Cerebellar nuclear complex (tissue), 1 donor: Measurements from ENCODE around the gene FAM156A.
"Not testable (repeated sequence)": the region's sequence is repeated elsewhere in the genome, so short reads cannot be mapped to it uniquely, and the experiment has no call there.

Experiments used
- DNase-seq, 2 experiments: peaks; one replicate each; lab custom pipeline; 2025; lab: John Stamatoyannopoulos, UW

The FAM156A gene

GRCh38 chrX:52966993-52967738 lies 8.8 kb upstream of the FAM156A start:
- DNase-seq = not testable (repeated sequence)

GRCh38 chrX:52958961-52959360 lies 643 bp upstream of the FAM156A start:
- DNase-seq = not testable (repeated sequence)

- DNase-seq = not testable (repeated sequence)
Observed at GRCh38 chrX:52949884-52950283, 8.4 kb downstream of the FAM156A start.

GRCh38 chrX:52949325-52949724 lies 9.0 kb downstream of the FAM156A start:
- not testable (repeated sequence) for DNase-seq

GRCh38 chrX:52948265-52948664 lies 10.1 kb downstream of the FAM156A start:
- not testable (repeated sequence) for DNase-seq

- not testable (repeated sequence) for DNase-seq
Observed at GRCh38 chrX:52947501-52947900, 10.8 kb downstream of the FAM156A start.

- DNase-seq = not testable (repeated sequence)
Observed at GRCh38 chrX:52945838-52946494, 12.4 kb downstream of the FAM156A start.

GRCh38 chrX:52941728-52942127 lies 16.6 kb downstream of the FAM156A start:
- not testable (repeated sequence) for DNase-seq

- not testable (repeated sequence) for DNase-seq
Observed at GRCh38 chrX:52940704-52941103, 17.6 kb downstream of the FAM156A start.

- DNase-seq = not testable (repeated sequence)
Observed at GRCh38 chrX:52935470-52935784, 22.9 kb downstream of the FAM156A start.

- peak; percentile 76 to 93 for DNase-seq
Observed at GRCh38 chrX:52934704-52935469, 23.4 kb downstream of the FAM156A start.

- DNase-seq = no peak
Observed at GRCh38 chrX:52933976-52934703, 24.2 kb downstream of the FAM156A start.

- DNase-seq = no peak
Observed at GRCh38 chrX:52933213-52933612, 25.1 kb downstream of the FAM156A start.

- not testable (repeated sequence) for DNase-seq
Observed at GRCh38 chrX:52930214-52930613, 28.1 kb downstream of the FAM156A start.

GRCh38 chrX:52923781-52924241 lies 34.5 kb downstream of the FAM156A start:
- no peak for DNase-seq

GRCh38 chrX:52914704-52915103 lies 43.6 kb downstream of the FAM156A start:
- not testable (repeated sequence) for DNase-seq

- not testable (repeated sequence) for DNase-seq
Observed at GRCh38 chrX:52913681-52914080, 44.6 kb downstream of the FAM156A start.

GRCh38 chrX:52909313-52909969 lies 48.9 kb downstream of the FAM156A start:
- DNase-seq = not testable (repeated sequence)

- not testable (repeated sequence) for DNase-seq
Observed at GRCh38 chrX:52907900-52908299, 50.4 kb downstream of the FAM156A start.

- DNase-seq = not testable (repeated sequence)
Observed at GRCh38 chrX:52907137-52907536, 51.2 kb downstream of the FAM156A start.

GRCh38 chrX:52906072-52906471 lies 52.2 kb downstream of the FAM156A start:
- not testable (repeated sequence) for DNase-seq
